ENCODE results near the gene G2E3. TPM values are rescaled to one million over a fixed set of nuclear protein-coding genes. Genes with fewer than 3 reads are reported as not detected.

The G2E3 gene
- 11.8 to 18.5 TPM (median 17.3 TPM) in 5 replicates for total RNA-seq (2022; extraction: Qiagen RNA extraction)

DNA sequence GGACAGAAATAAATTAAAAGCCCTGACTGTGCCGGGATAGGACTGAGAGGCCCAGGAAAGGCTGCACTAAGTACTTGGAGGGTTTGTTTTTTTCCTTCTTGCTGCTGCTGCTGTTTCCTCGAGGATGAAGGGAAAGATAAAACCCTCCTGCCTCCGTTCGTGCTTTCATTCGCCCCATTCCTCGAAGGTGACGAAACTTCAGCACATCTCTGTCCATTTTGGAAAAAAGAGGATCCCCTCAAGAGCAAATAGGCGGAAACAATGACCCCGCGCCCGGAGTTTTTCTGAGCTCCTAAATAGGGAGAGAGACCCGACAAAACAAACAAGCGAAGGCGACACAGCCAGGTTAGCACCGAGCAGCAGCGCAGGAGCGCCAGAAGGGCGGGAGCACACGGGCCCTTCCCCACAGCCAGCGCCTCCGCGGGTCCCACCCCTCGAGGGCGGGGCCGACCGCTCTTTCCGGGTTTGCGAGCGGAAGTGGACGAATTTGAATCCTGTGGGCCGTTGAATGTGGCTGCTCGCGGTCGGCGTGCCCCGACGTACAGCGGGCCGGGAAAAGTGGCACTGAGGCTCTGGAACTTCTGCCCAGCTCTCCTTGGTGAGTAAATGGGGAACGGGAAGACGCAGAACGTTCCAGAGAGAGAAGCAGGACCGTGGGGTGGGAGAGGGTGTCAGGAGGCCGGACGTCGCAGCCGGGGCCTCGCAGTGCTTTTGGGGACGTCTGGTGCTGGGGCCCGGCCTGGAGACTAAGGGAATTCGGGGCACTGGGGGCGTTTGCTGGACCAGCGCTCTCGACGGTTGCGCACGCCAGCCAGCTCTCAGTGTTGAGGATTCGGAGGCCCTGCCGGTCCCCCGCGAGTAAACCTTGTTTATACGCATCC lies at the start of gene G2E3:
Gene G2E3 (plus strand): TSS at position 484 of the 881 bp plus-strand sequence. CDS start 21,922 bp downstream, outside the sequence.

DNA sequence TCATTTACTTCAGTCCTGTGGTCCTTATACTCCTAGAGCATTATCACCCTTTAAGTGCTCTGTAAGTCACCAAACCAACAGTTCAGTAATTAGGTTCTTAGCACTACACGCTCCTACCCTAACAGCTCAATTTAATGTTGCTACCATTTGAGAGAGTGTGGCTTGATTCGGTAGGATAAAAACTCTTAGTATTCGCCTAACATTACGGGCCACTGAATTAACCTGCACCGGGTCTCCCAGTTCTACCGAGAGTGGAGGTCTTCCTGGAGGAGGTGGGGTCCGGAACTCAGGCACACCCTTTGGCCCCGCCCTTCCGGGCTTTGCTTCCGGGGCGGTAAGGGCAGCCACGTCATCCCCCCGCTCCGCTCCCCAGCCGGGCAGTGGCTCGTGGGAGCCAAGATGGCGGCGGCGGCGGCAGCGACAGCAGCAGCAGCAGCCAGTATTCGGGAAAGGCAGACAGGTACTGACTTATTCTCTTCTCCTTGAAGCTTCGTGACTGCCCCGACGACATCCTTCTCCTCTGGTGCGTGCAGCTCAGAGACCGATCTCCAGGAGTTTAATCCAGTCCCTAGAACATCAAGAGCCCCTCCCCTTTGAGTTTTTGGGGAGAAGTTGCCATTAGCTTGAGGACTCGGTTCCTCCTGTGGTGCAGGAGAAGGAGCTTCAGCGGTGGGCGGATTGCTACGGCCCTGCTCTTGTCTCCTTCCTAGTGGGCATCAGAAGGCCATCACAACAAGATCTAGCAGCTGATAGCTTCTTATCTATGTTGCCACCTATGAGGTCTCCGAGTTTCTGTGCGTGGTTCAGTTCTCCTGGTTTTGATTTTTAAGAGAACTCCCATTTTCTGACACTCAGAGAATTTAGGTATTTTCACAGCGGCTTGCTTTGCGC lies 63.2 kb downstream of the G2E3 start, which contains the start of gene SCFD1:
Gene SCFD1 (plus strand): TSS at position 380 of the 891 bp plus-strand sequence. CDS start 20 bp downstream, at position 400.

Other genes starting within 250 kb of the G2E3 start
- 34.5 to 42.8 TPM (median 39.4 TPM) in 5 replicates for gene SCFD1, start 63.2 kb downstream of the G2E3 start, total RNA-seq (2022; extraction: Qiagen RNA extraction)